Measurements from ENCODE around the gene YTHDF2. TPM values are rescaled to one million over a fixed set of nuclear protein-coding genes. Genes with fewer than 3 reads are reported as not detected.
"Not testable (repeated sequence)": the region's sequence is repeated elsewhere in the genome, so short reads cannot be mapped to it uniquely, and the experiment has no call there.

The YTHDF2 gene
- total and polyA plus RNA-seq, 5 donors, result 27.2 to 43.3 (median 34.5) TPM

GRCh38 chr1:28758420-28758819 lies 21.7 kb downstream of the YTHDF2 start:
- intact Hi-C loops (cut with DNase I), result no loop called here
- H3K27ac ChIP-seq (ENCODE audit: low read length), result no peak overlapping the region
- no peaks in the 10 kb centered on the region for H3K9me3 ChIP-seq (ENCODE audit: control insufficient read depth, low read length)
- H3K4me1 ChIP-seq (ENCODE audit: control insufficient read depth, insufficient read depth, low read length), result peaks cover 7% of the 10 kb centered on the region
- DNase-seq, result no peak
- no peak overlapping the region for H3K4me3 ChIP-seq (ENCODE audit: low read length)
- WGBS, result 65% methylated on average over 4 of the region's 4 CpGs
- ATAC-seq, result no peak
- H3K27me3 ChIP-seq (ENCODE audit: control insufficient read depth, insufficient read depth), result no peaks in the 10 kb centered on the region

- no peak overlapping the region for H3K4me3 ChIP-seq (ENCODE audit: low read length)
- H3K27me3 ChIP-seq (ENCODE audit: control insufficient read depth, insufficient read depth), result no peaks in the 10 kb centered on the region
- intact Hi-C loops (cut with DNase I), result no loop called here
- ATAC-seq (no peak), DNase-seq (no peak)
- no peaks in the 10 kb centered on the region for H3K9me3 ChIP-seq (ENCODE audit: control insufficient read depth, low read length)
- 98% methylated on average over 3 of the region's 3 CpGs for WGBS
- H3K27ac ChIP-seq (ENCODE audit: low read length), result no peak overlapping the region
- peaks cover 7% of the 10 kb centered on the region for H3K4me1 ChIP-seq (ENCODE audit: control insufficient read depth, insufficient read depth, low read length)
Observed at GRCh38 chr1:28759257-28759656, 22.5 kb downstream of the YTHDF2 start.

GRCh38 chr1:28761189-28761588 lies 24.4 kb downstream of the YTHDF2 start:
- Histone ChIP-seq H3K9me3 (ENCODE audit: control insufficient read depth, low read length) (no peaks in the 10 kb centered on the region), H3K27ac (ENCODE audit: low read length) (no peak overlapping the region), H3K4me3 (ENCODE audit: low read length) (no peak overlapping the region), H3K27me3 (ENCODE audit: control insufficient read depth, insufficient read depth) (no peaks in the 10 kb centered on the region), H3K4me1 (ENCODE audit: control insufficient read depth, insufficient read depth, low read length) (peaks cover 4% of the 10 kb centered on the region)
- DNase-seq, result no peak
- no peak for ATAC-seq
- WGBS, result 99% methylated on average over 5 of the region's 5 CpGs
- intact Hi-C loops (cut with DNase I), result no loop called here

- Histone ChIP-seq H3K4me1 (ENCODE audit: control insufficient read depth, insufficient read depth, low read length) (no peaks in the 10 kb centered on the region), H3K27me3 (ENCODE audit: control insufficient read depth, insufficient read depth) (no peaks in the 10 kb centered on the region), H3K4me3 (ENCODE audit: low read length) (no peak overlapping the region), H3K27ac (ENCODE audit: low read length) (no peak overlapping the region), H3K9me3 (ENCODE audit: control insufficient read depth, low read length) (no peaks in the 10 kb centered on the region)
- intact Hi-C loops (cut with DNase I), result no loop called here
- DNase-seq, result no peak
- 94% methylated on average over 2 of the region's 2 CpGs for WGBS
- ATAC-seq, result no peak
Observed at GRCh38 chr1:28766532-28767183, 29.9 kb downstream of the YTHDF2 start.

GRCh38 chr1:28770601-28771165 lies 33.9 kb downstream of the YTHDF2 start:
- intact Hi-C loops (cut with DNase I), result no loop called here

GRCh38 chr1:28771921-28772320 lies 35.2 kb downstream of the YTHDF2 start:
- H3K27me3 ChIP-seq (ENCODE audit: control insufficient read depth, insufficient read depth); DNase-seq; H3K4me3 ChIP-seq (ENCODE audit: low read length); H3K27ac ChIP-seq (ENCODE audit: low read length); H3K4me1 ChIP-seq (ENCODE audit: control insufficient read depth, insufficient read depth, low read length); intact Hi-C loops (cut with DNase I); ATAC-seq; H3K9me3 ChIP-seq (ENCODE audit: control insufficient read depth, low read length): not testable (repeated sequence)
- 95% methylated on average over 10 of the region's 10 CpGs for WGBS

More at GRCh38 chr1:28770601-28771165, 33.9 kb downstream of the YTHDF2 start:
- no peaks in the 10 kb centered on the region for H3K27me3 ChIP-seq (ENCODE audit: control insufficient read depth, insufficient read depth)
- no peak overlapping the region for H3K27ac ChIP-seq (ENCODE audit: low read length)
- no peak for ATAC-seq
- no peak overlapping the region for H3K4me3 ChIP-seq (ENCODE audit: low read length)
- 93% methylated on average over 3 of the region's 3 CpGs for WGBS
- no peaks in the 10 kb centered on the region for H3K4me1 ChIP-seq (ENCODE audit: control insufficient read depth, insufficient read depth, low read length)
- H3K9me3 ChIP-seq (ENCODE audit: control insufficient read depth, low read length), result no peaks in the 10 kb centered on the region
- DNase-seq, result no peak

GRCh38 chr1:28773105-28773504 lies 36.4 kb downstream of the YTHDF2 start:
- no peaks in the 10 kb centered on the region for H3K4me1 ChIP-seq (ENCODE audit: control insufficient read depth, insufficient read depth, low read length)
- intact Hi-C loops (cut with DNase I), result no loop called here
- 85% methylated on average over 3 of the region's 3 CpGs for WGBS
- no peak overlapping the region for H3K4me3 ChIP-seq (ENCODE audit: low read length)
- H3K27me3 ChIP-seq (ENCODE audit: control insufficient read depth, insufficient read depth), result no peaks in the 10 kb centered on the region
- H3K27ac ChIP-seq (ENCODE audit: low read length), result no peak overlapping the region
- no peak for ATAC-seq
- H3K9me3 ChIP-seq (ENCODE audit: control insufficient read depth, low read length), result no peaks in the 10 kb centered on the region
- DNase-seq, result no peak

GRCh38 chr1:28775121-28775942 lies 38.6 kb downstream of the YTHDF2 start:
- no peaks in the 10 kb centered on the region for H3K4me1 ChIP-seq (ENCODE audit: control insufficient read depth, insufficient read depth, low read length)
- ATAC-seq, result peak; percentile 97 to 98
- peak; percentile 87 to 94 (median 94) for DNase-seq
- H3K9me3 ChIP-seq (ENCODE audit: control insufficient read depth, low read length), result no peaks in the 10 kb centered on the region
- intact Hi-C loops (cut with DNase I), result no loop called here
- H3K27ac ChIP-seq (ENCODE audit: low read length), result no peak overlapping the region
- WGBS, result 15% methylated on average over 39 of the region's 39 CpGs
- no peaks in the 10 kb centered on the region for H3K27me3 ChIP-seq (ENCODE audit: control insufficient read depth, insufficient read depth)
- H3K4me3 ChIP-seq (ENCODE audit: low read length), result peak overlapping the region; percentile 58

- Histone ChIP-seq H3K9me3 (ENCODE audit: control insufficient read depth, low read length) (no peaks in the 10 kb centered on the region), H3K4me3 (ENCODE audit: low read length) (no peak overlapping the region), H3K4me1 (ENCODE audit: control insufficient read depth, insufficient read depth, low read length) (no peaks in the 10 kb centered on the region), H3K27me3 (ENCODE audit: control insufficient read depth, insufficient read depth) (no peaks in the 10 kb centered on the region), H3K27ac (ENCODE audit: low read length) (no peak overlapping the region)
- DNase-seq (no peak), ATAC-seq (no peak)
- WGBS, result 96% methylated on average over 17 of the region's 17 CpGs
- intact Hi-C loops (cut with DNase I), result no loop called here
Observed at GRCh38 chr1:28776341-28776740, 39.6 kb downstream of the YTHDF2 start.

- no peak for ATAC-seq
- H3K4me1 ChIP-seq (ENCODE audit: control insufficient read depth, insufficient read depth, low read length), result no peaks in the 10 kb centered on the region
- H3K4me3 ChIP-seq (ENCODE audit: low read length), result no peak overlapping the region
- H3K27me3 ChIP-seq (ENCODE audit: control insufficient read depth, insufficient read depth), result no peaks in the 10 kb centered on the region
- WGBS, result 86% methylated on average over 2 of the region's 2 CpGs
- H3K9me3 ChIP-seq (ENCODE audit: control insufficient read depth, low read length), result no peaks in the 10 kb centered on the region
- no peak overlapping the region for H3K27ac ChIP-seq (ENCODE audit: low read length)
- DNase-seq, result no peak
- intact Hi-C loops (cut with DNase I), result no loop called here
Observed at GRCh38 chr1:28778021-28778420, 41.3 kb downstream of the YTHDF2 start.

- Histone ChIP-seq H3K4me1 (ENCODE audit: control insufficient read depth, insufficient read depth, low read length) (no peaks in the 10 kb centered on the region), H3K4me3 (ENCODE audit: low read length) (no peak overlapping the region), H3K27me3 (ENCODE audit: control insufficient read depth, insufficient read depth) (no peaks in the 10 kb centered on the region), H3K9me3 (ENCODE audit: control insufficient read depth, low read length) (no peaks in the 10 kb centered on the region), H3K27ac (ENCODE audit: low read length) (no peak overlapping the region)
- intact Hi-C loops (cut with DNase I), result loop anchor here in 3 of 4 donors (5.0 to 10.0 kb wide), 4 partner anchors 252 to 425 kb away; no protein-coding TSS in a partner anchor
- ATAC-seq (no peak), DNase-seq (no peak)
- WGBS, result 82% methylated on average over 6 of the region's 6 CpGs
Observed at GRCh38 chr1:28779751-28780408, 43.1 kb downstream of the YTHDF2 start.
